MCF 10A (cell line): ENCODE measurements around the gene WNT5B. TPM values are rescaled to one million over a fixed set of nuclear protein-coding genes. Genes with fewer than 3 reads are reported as not detected.

Experiments used
- BruUV-seq: library from RNA; stranded (reverse); fragments of 400-500 nt; replicated peaks from 2 replicates; lab custom pipeline; 2021; lab: Mats Ljungman, UMichigan
- CTCF ChIA-PET: fragments of 300-600 bp; sonication (Branson Sonifier 250); formaldehyde crosslinking; extraction: SDS; loops from one replicate; lab custom pipeline; 2021; ENCODE audit warnings: antibody characterized with exemption, inconsistent platforms; lab: Yijun Ruan, JAX
- POLR2A ChIA-PET: fragments of 300-600, 350-650 bp; sonication (Branson Sonifier 250); formaldehyde crosslinking; extraction: SDS; loops from one replicate; lab custom pipeline; 2020; ENCODE audit warnings: antibody characterized with exemption, inconsistent platforms; lab: Yijun Ruan, JAX
- DNase-seq: peaks from one replicate; pipeline ENCODE4 v3.0.0-alpha.2; 2018; ENCODE audit not compliant: unreplicated experiment
- H3K27ac Mint-ChIP-seq: one replicate; pipeline ENCODE4 v1.8.0; 2022; ENCODE audit warnings: mild to moderate bottlenecking, low read depth, mixed read lengths; ENCODE audit not compliant: unreplicated experiment
- H3K27me3 Mint-ChIP-seq: one replicate; pipeline ENCODE4 v1.8.0; 2022; ENCODE audit warnings: mixed read lengths; ENCODE audit not compliant: insufficient read depth, unreplicated experiment
- H3K36me3 Mint-ChIP-seq: one replicate; pipeline ENCODE4 v1.8.0; 2022; ENCODE audit warnings: mild to moderate bottlenecking, moderate library complexity, mixed read lengths; ENCODE audit not compliant: insufficient read depth, unreplicated experiment
- H3K4me1 Mint-ChIP-seq: one replicate; pipeline ENCODE4 v1.8.0; 2022; ENCODE audit warnings: mixed read lengths; ENCODE audit not compliant: insufficient read depth, unreplicated experiment
- H3K4me3 Mint-ChIP-seq: one replicate; pipeline ENCODE4 v1.8.0; 2022; ENCODE audit warnings: mild to moderate bottlenecking, moderate library complexity, mixed read lengths; ENCODE audit not compliant: unreplicated experiment
- H3K9me3 Mint-ChIP-seq: one replicate; pipeline ENCODE4 v1.8.0; 2022; ENCODE audit warnings: mixed read lengths; ENCODE audit not compliant: unreplicated experiment
- intact Hi-C: fragments of 100-400 bp; cut with micrococcal nuclease; formaldehyde crosslinking; loops from 2 replicates; pipeline ENCODE4 v1.14.1; 2022
- microRNA-seq: library from miRNA; unstranded; fragments of <30 nt; microRNA quantifications from one replicate; pipeline ENCODE4 v1.2.0, GENCODE V29; 2022
- total RNA-seq: library from RNA; stranded (reverse); gene quantifications from 2 replicates; pipeline ENCODE4 v1.2.3, GENCODE V29; 2022
- TF ChIP-seq, protein P1 (sequence below): fragments of 200-600 bp; IDR thresholded peaks from one replicate; pipeline ENCODE4 v1.8.0; 2022; ENCODE audit warnings: antibody characterized with exemption, mild to moderate bottlenecking; ENCODE audit not compliant: unreplicated experiment

Gene WNT5B
- total RNA-seq, 1 experiment from 2014 or later, result 0.21 TPM

DNA sequence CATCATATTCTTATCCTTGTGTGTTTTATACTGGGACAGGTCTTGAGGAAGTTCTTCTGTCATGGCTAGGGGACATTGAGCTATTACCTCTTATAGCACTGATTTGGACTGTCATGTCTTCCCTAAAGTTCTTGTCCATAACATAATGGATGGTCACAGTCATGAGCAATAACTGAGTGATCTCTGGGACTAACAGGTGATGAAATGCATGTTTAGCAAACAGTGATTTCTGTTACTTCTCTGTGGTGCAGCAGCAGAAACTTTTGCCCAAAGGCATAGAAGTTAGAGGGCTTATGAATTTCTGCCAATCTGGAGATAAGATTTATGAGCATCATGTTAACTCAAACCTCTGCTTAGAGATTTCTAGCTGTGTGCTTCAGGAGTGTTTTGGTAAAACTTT lies 67.8 kb downstream of the WNT5B start:
- Mint-ChIP-seq H3K9me3 (no peaks in the 10 kb centered on the region), H3K4me3 (no peak overlapping the region), H3K4me1 (peaks cover 32% of the 10 kb centered on the region), H3K36me3 (peaks cover 25% of the 10 kb centered on the region), H3K27ac (peak overlapping the region; percentile 44), H3K27me3 (no peaks in the 10 kb centered on the region)
- TF ChIP-seq, protein P1, sequence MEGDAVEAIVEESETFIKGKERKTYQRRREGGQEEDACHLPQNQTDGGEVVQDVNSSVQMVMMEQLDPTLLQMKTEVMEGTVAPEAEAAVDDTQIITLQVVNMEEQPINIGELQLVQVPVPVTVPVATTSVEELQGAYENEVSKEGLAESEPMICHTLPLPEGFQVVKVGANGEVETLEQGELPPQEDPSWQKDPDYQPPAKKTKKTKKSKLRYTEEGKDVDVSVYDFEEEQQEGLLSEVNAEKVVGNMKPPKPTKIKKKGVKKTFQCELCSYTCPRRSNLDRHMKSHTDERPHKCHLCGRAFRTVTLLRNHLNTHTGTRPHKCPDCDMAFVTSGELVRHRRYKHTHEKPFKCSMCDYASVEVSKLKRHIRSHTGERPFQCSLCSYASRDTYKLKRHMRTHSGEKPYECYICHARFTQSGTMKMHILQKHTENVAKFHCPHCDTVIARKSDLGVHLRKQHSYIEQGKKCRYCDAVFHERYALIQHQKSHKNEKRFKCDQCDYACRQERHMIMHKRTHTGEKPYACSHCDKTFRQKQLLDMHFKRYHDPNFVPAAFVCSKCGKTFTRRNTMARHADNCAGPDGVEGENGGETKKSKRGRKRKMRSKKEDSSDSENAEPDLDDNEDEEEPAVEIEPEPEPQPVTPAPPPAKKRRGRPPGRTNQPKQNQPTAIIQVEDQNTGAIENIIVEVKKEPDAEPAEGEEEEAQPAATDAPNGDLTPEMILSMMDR, result no peak
- no peak for DNase-seq
- no TSS peak for BruUV-seq
- CTCF ChIA-PET, result interaction anchor here (0.6 to 4.3 kb wide), 7 partner anchors 14 to 843 kb away, joined by 3 to 23 read pairs (median 7); no protein-coding TSS in a partner anchor
- intact Hi-C loops, result no loop called here
- POLR2A ChIA-PET, result interaction anchor here (0.6 to 1.8 kb wide), 5 partner anchors 9 to 80 kb away, joined by 3 to 6 read pairs (median 4); no protein-coding TSS in a partner anchor

Small RNA genes within 50 kb of the gene (microRNA-seq; reads per million reads assigned to microRNA genes)
- gene MIR3649, result not detected

Other genes starting within 250 kb of the WNT5B start
- gene FBXL14, start 34.6 kb upstream of the WNT5B start, total RNA-seq, result 9.4 and 10.1 TPM in 2 replicates
- gene ADIPOR2, start 61.8 kb downstream of the WNT5B start, total RNA-seq, result 50.4 and 58.5 TPM in 2 replicates
- gene LRTM2, start 191.3 kb downstream of the WNT5B start, total RNA-seq, result not detected in 2 replicates